Parathyroid adenoma (tissue), 2 donors: ENCODE measurements around the gene VAX1.

Experiments used
- H2AFZ ChIP-seq: fragments of 300-600 bp; sonication (generic); one replicate; pipeline ENCODE4 v1.7.0; 2017; ENCODE audit warnings: antibody characterized with exemption, mild to moderate bottlenecking
- H3K27ac ChIP-seq: fragments of 300-600 bp; sonication (generic); one replicate; pipeline ENCODE4 v1.7.0; 2017
- H3K27me3 ChIP-seq: fragments of 300-600 bp; sonication (generic); one replicate; pipeline ENCODE4 v1.7.0; 2017; ENCODE audit warnings: low read length; ENCODE audit not compliant: control insufficient read depth, insufficient read depth
- H3K36me3 ChIP-seq: fragments of 300-600 bp; sonication (generic); one replicate; pipeline ENCODE4 v1.7.0; 2017; ENCODE audit warnings: low read length; ENCODE audit not compliant: control insufficient read depth, insufficient read depth
- H3K4me1 ChIP-seq: fragments of 300-600 bp; sonication (generic); one replicate; pipeline ENCODE4 v1.7.0; 2017; ENCODE audit warnings: control low read depth
- H3K4me2 ChIP-seq: fragments of 300-600 bp; sonication (generic); one replicate; pipeline ENCODE4 v1.7.0; 2017; ENCODE audit warnings: low read length
- H3K4me3 ChIP-seq: fragments of 300-600 bp; sonication (generic); one replicate; pipeline ENCODE4 v1.7.0; 2017; ENCODE audit warnings: low read depth, low read length
- H3K79me2 ChIP-seq: fragments of 300-600 bp; sonication (generic); one replicate; pipeline ENCODE4 v1.7.0; 2017; ENCODE audit warnings: control low read depth
- H3K9ac ChIP-seq: fragments of 300-600 bp; sonication (generic); one replicate; pipeline ENCODE4 v1.7.0; 2017; ENCODE audit warnings: mild to moderate bottlenecking
- H3K9me3 ChIP-seq: fragments of 300-600 bp; sonication (generic); one replicate; pipeline ENCODE4 v1.7.0; 2017; ENCODE audit warnings: low read length; ENCODE audit not compliant: control insufficient read depth
- TF ChIP-seq, protein P1 (sequence below): fragments of 300-600 bp; sonication (generic); IDR thresholded peaks from one replicate; pipeline ENCODE4 v1.7.0; 2017; ENCODE audit warnings: antibody characterized with exemption, mild to moderate bottlenecking
- donor health status: primary hyperparathyroidism.

Gene VAX1

DNA sequence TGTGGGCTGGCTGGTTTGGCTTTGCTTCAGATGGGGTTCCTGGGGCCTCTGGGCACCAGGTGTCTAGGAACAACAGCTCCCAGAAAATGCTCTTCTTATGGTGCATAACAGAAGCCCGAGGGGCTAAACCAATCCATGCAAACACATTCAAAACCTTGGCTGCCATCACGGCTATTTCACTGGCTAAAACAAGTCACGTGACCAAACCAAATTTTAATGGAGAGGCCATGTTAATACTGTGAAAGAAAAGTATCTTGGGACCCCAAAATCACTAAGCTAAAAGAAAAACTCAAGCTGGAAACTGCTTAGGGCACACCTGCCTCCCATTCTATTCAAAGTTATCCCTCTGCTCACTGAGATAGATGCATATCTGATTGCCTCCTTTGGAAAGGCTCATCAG, 40.1 kb upstream of the VAX1 start:
- TF ChIP-seq, protein P1, sequence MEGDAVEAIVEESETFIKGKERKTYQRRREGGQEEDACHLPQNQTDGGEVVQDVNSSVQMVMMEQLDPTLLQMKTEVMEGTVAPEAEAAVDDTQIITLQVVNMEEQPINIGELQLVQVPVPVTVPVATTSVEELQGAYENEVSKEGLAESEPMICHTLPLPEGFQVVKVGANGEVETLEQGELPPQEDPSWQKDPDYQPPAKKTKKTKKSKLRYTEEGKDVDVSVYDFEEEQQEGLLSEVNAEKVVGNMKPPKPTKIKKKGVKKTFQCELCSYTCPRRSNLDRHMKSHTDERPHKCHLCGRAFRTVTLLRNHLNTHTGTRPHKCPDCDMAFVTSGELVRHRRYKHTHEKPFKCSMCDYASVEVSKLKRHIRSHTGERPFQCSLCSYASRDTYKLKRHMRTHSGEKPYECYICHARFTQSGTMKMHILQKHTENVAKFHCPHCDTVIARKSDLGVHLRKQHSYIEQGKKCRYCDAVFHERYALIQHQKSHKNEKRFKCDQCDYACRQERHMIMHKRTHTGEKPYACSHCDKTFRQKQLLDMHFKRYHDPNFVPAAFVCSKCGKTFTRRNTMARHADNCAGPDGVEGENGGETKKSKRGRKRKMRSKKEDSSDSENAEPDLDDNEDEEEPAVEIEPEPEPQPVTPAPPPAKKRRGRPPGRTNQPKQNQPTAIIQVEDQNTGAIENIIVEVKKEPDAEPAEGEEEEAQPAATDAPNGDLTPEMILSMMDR: no peak
- Histone ChIP-seq H2AFZ (no peak overlapping the region), H3K9me3 (no peaks in the 10 kb centered on the region), H3K9ac (no peak overlapping the region), H3K27me3 (no peaks in the 10 kb centered on the region), H3K36me3 (no peaks in the 10 kb centered on the region), H3K27ac (no peak overlapping the region), H3K79me2 (no peaks in the 10 kb centered on the region), H3K4me1 (peaks cover 3% of the 10 kb centered on the region), H3K4me2 (no peak overlapping the region), H3K4me3 (no peak overlapping the region)

DNA sequence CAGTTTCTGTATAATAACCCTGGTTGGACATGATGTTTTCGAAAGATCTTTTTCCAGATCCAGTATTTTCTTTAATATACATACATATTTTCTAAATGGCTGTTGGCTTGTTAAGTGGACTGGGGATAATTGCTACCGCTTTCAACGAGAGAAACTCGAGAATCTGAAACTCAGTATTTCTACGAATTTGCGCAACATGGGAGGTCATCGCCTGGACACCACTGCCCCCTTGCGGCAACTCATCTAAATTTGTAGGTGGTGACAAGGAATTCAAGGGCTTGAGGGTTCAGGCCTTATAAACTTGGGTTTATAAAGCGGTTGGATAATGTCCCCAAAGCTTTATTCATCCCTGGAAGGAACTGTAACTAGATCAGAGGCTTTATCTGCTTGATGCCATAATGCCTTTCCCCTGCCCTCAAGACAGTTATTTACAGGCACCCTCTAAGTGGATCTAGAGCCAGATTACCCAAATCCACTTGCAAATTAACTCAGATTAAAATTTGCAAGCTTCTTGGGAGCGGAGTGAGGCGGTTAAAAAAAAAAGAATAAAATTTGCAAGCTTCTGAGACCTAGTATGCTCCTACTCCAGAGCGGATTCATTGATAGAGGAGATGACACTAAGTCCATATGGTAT, 37.9 kb upstream of the VAX1 start:
- no peaks in the 10 kb centered on the region for H3K9me3 ChIP-seq
- no peak overlapping the region for H3K9ac ChIP-seq
- peak overlapping the region; percentile 62 for H3K4me2 ChIP-seq
- H3K4me3 ChIP-seq: peak overlapping the region; percentile 48
- H3K27ac ChIP-seq: no peak overlapping the region
- TF ChIP-seq, protein P1: peak; percentile 74
- no peaks in the 10 kb centered on the region for H3K79me2 ChIP-seq
- H3K36me3 ChIP-seq: no peaks in the 10 kb centered on the region
- H3K27me3 ChIP-seq: peaks cover 3% of the 10 kb centered on the region
- peak overlapping the region; percentile 85 for H2AFZ ChIP-seq
- peaks cover 3% of the 10 kb centered on the region for H3K4me1 ChIP-seq

GRCh38 chr10:117175215-117175900, 37.3 kb upstream of the VAX1 start:
- Histone ChIP-seq H3K9me3 (no peaks in the 10 kb centered on the region), H3K36me3 (no peaks in the 10 kb centered on the region), H3K4me2 (peak overlapping the region; percentile 62), H3K27me3 (peaks cover 4% of the 10 kb centered on the region), H3K4me3 (peak overlapping the region; percentile 48), H3K27ac (no peak overlapping the region), H3K9ac (no peak overlapping the region), H3K79me2 (no peaks in the 10 kb centered on the region), H2AFZ (peak overlapping the region; percentile 85), H3K4me1 (peaks cover 3% of the 10 kb centered on the region)
- TF ChIP-seq, protein P1: no peak

GRCh38 chr10:117174439-117175214, 36.6 kb upstream of the VAX1 start:
- Histone ChIP-seq H3K9me3 (no peaks in the 10 kb centered on the region), H3K27me3 (peaks cover 4% of the 10 kb centered on the region), H2AFZ (peak overlapping the region; percentile 85), H3K36me3 (no peaks in the 10 kb centered on the region), H3K79me2 (no peaks in the 10 kb centered on the region), H3K9ac (no peak overlapping the region), H3K4me1 (peaks cover 3% of the 10 kb centered on the region), H3K27ac (no peak overlapping the region), H3K4me2 (peak overlapping the region; percentile 62), H3K4me3 (peak overlapping the region; percentile 48)
- TF ChIP-seq, protein P1: peak; percentile 88
